Tongue (tissue), 3 donors: Measurements from ENCODE around the gene CHMP2A. TPM values are rescaled to one million over a fixed set of nuclear protein-coding genes. Genes with fewer than 3 reads are reported as not detected.
"Not testable (repeated sequence)": the region's sequence is repeated elsewhere in the genome, so short reads cannot be mapped to it uniquely, and the experiment has no call there.

Experiments used
- DNase-seq: peaks from one replicate; pipeline ENCODE4 v3.0.0-alpha.2; 2015
- small RNA-seq: library from RNA; depleted of rRNA; stranded (forward); fragments of <200 nt; gene quantifications from one replicate; pipeline ENCODE3, GENCODE V24; 2014; ENCODE audit warnings: low replicate concordance
- total RNA-seq: library from RNA; depleted of rRNA; stranded (reverse); fragments of >200 nt; gene quantifications from one replicate; pipeline ENCODE4 v1.2.3, GENCODE V29; 2014

The CHMP2A gene
- total RNA-seq, 1 donor from 2014 or later, result 49.4 TPM

- no peak for DNase-seq
These were observed 43.3 kb downstream of the CHMP2A start, which contains the start of gene SLC27A5 for GRCh38 chr19:58511353-58512208. SLC27A5 (minus strand) TSS chr19:58511992; CDS start chr19:58511955, 37 bp downstream.

GRCh38 chr19:58510084-58510862 is 44.6 kb downstream of the CHMP2A start:
- no peak for DNase-seq

GRCh38 chr19:58509731-58510083 is 45.2 kb downstream of the CHMP2A start:
- DNase-seq, result no peak

GRCh38 chr19:58507602-58508223 is 47.2 kb downstream of the CHMP2A start:
- not testable (repeated sequence) for DNase-seq

Small RNAs within 50 kb of the gene (small RNA-seq; reads per million reads assigned to genes)
- gene MIR6807 (0.11 reads per million), gene RN7SL525P (not detected)

Other genes with a start within 250 kb of the CHMP2A start
- 37.8 TPM for gene ERVK3-1, start 249.7 kb downstream of the CHMP2A start, total RNA-seq
- 2.5 TPM for gene ZSCAN22, start 228.1 kb downstream of the CHMP2A start, total RNA-seq
- 5.7 TPM for gene A1BG, start 201.6 kb downstream of the CHMP2A start, total RNA-seq
- gene ZNF497, start 192.4 kb downstream of the CHMP2A start, total RNA-seq, result 4.9 TPM
- gene ZNF837, start 174.1 kb downstream of the CHMP2A start, total RNA-seq, result 1.5 TPM
- 1,593 TPM for gene RPS5, start 167.8 kb downstream of the CHMP2A start, total RNA-seq
- not detected for gene RNF225, start 159.4 kb downstream of the CHMP2A start, total RNA-seq
- 11.0 TPM for gene ZNF584, start 146.5 kb downstream of the CHMP2A start, total RNA-seq
- 7.0 TPM for gene ZNF132, start 115.0 kb downstream of the CHMP2A start, total RNA-seq
- 5.9 TPM for gene ZNF324B, start 103.5 kb downstream of the CHMP2A start, total RNA-seq
- 16.5 TPM for gene ZNF324, start 88.0 kb downstream of the CHMP2A start, total RNA-seq
- gene ZNF446, start 78.8 kb downstream of the CHMP2A start, total RNA-seq, result 8.9 TPM
- 1.3 TPM for gene SLC27A5, start 43.1 kb downstream of the CHMP2A start, total RNA-seq
- gene ZBTB45, start 35.3 kb downstream of the CHMP2A start, total RNA-seq, result 3.7 TPM
- 251 TPM for gene TRIM28, start 11.0 kb downstream of the CHMP2A start, total RNA-seq
- gene UBE2M, start 3.5 kb upstream of the CHMP2A start, total RNA-seq, result 37.5 TPM
- gene MZF1, start 18.2 kb upstream of the CHMP2A start, total RNA-seq, result 21.6 TPM